Measurements from ENCODE around the gene STKLD1. TPM values are rescaled to one million over a fixed set of nuclear protein-coding genes. Genes with fewer than 3 reads are reported as not detected.

STKLD1 gene
- total and polyA plus RNA-seq, 9 of the 15 experiments (the other 6 are each of a cell fraction or from before 2014, with no cell fraction given) = 0.10 to 0.65 (median 0.33) TPM; not detected in 2

GRCh38 chr9:133375116-133375723, 946 bp upstream of the STKLD1 start (continued):
- TF ChIP-seq SREBF2 (CRISPR knock-in tag; IDR thresholded peaks at IDR 0.05) (no peak), ZNF134 (CRISPR knock-in tag; conservative IDR thresholded peaks at IDR 0.05) (no peak), ZNF707 (CRISPR knock-in tag; conservative IDR thresholded peaks at IDR 0.05) (no peak), HNRNPL (IDR thresholded peaks at IDR 0.05; ENCODE audit: low read depth, low read length) (no peak), ETS2 (tag; IDR thresholded peaks at IDR 0.05; ENCODE audit: borderline replicate concordance, poor library complexity, severe bottlenecking) (no peak), C11orf30 (IDR thresholded peaks at IDR 0.05; ENCODE audit: low read depth) (no peak), ZNF12 (CRISPR knock-in tag; IDR thresholded peaks at IDR 0.05) (no peak), MED1 (CRISPR knock-in tag; IDR thresholded peaks at IDR 0.05; ENCODE audit: borderline replicate concordance) (no peak), SAFB2 (IDR thresholded peaks at IDR 0.05; ENCODE audit: borderline replicate concordance, low read depth, low read length, severe bottlenecking) (no peak), MAZ (CRISPR knock-in tag; conservative IDR thresholded peaks at IDR 0.05 in 1 of 2, IDR thresholded peaks at IDR 0.05 in 1 of 2) (peak in 1 of 2 experiments; percentile 33; a peak in 1 of 4 replicates), YBX1 (IDR thresholded peaks at IDR 0.05) (no peak), CLOCK (CRISPR knock-in tag; IDR thresholded peaks at IDR 0.05; ENCODE audit: borderline replicate concordance) (no peak), DMBX1 (CRISPR knock-in tag; IDR thresholded peaks at IDR 0.05; ENCODE audit: borderline replicate concordance) (no peak), NR2C1 (IDR thresholded peaks at IDR 0.05) (no peak), NR2C1 (tag; IDR thresholded peaks at IDR 0.05) (no peak), ARHGAP35 (IDR thresholded peaks at IDR 0.05; ENCODE audit: partially characterized antibody) (no peak), NR2C2 (CRISPR knock-in tag; IDR thresholded peaks at IDR 0.05) (no peak), NR2C2 (tag; IDR thresholded peaks at IDR 0.05) (no peak), PURB (CRISPR knock-in tag; IDR thresholded peaks at IDR 0.05; ENCODE audit: low read depth) (no peak), ZFX (CRISPR knock-in tag; IDR thresholded peaks at IDR 0.05) (no peak), ARNT (IDR thresholded peaks at IDR 0.05) (no peak)
- TF ChIP-seq, protein P1, sequence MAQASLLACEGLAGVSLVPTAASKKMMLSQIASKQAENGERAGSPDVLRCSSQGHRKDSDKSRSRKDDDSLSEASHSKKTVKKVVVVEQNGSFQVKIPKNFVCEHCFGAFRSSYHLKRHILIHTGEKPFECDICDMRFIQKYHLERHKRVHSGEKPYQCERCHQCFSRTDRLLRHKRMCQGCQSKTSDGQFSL (CRISPR knock-in tag; IDR thresholded peaks at IDR 0.05) = no peak
- TF ChIP-seq, protein P1 (tag; IDR thresholded peaks at IDR 0.05) = no peak
- TF ChIP-seq, protein P2, sequence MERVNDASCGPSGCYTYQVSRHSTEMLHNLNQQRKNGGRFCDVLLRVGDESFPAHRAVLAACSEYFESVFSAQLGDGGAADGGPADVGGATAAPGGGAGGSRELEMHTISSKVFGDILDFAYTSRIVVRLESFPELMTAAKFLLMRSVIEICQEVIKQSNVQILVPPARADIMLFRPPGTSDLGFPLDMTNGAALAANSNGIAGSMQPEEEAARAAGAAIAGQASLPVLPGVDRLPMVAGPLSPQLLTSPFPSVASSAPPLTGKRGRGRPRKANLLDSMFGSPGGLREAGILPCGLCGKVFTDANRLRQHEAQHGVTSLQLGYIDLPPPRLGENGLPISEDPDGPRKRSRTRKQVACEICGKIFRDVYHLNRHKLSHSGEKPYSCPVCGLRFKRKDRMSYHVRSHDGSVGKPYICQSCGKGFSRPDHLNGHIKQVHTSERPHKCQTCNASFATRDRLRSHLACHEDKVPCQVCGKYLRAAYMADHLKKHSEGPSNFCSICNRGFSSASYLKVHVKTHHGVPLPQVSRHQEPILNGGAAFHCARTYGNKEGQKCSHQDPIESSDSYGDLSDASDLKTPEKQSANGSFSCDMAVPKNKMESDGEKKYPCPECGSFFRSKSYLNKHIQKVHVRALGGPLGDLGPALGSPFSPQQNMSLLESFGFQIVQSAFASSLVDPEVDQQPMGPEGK (CRISPR knock-in tag; IDR thresholded peaks at IDR 0.05; ENCODE audit: borderline replicate concordance) = no peak

All from K562 (cell line).